ENCODE results near the gene ZNF273. TPM values are rescaled to one million over a fixed set of nuclear protein-coding genes. Genes with fewer than 3 reads are reported as not detected.
"Not testable (repeated sequence)": the region's sequence is repeated elsewhere in the genome, so short reads cannot be mapped to it uniquely, and the experiment has no call there.

ZNF273 gene
- total RNA-seq, 1 donor from 2014 or later: 15.4 TPM

- not testable (repeated sequence) for DNase-seq (ENCODE audit: low spot score)
Observed at GRCh38 chr7:64944667-64945502, 41.8 kb downstream of the ZNF273 start.

GRCh38 chr7:64945503-64946175, 42.6 kb downstream of the ZNF273 start:
- DNase-seq (ENCODE audit: low spot score): no peak

GRCh38 chr7:64946772-64947171, 43.7 kb downstream of the ZNF273 start:
- DNase-seq (ENCODE audit: low spot score): no peak

DNA sequence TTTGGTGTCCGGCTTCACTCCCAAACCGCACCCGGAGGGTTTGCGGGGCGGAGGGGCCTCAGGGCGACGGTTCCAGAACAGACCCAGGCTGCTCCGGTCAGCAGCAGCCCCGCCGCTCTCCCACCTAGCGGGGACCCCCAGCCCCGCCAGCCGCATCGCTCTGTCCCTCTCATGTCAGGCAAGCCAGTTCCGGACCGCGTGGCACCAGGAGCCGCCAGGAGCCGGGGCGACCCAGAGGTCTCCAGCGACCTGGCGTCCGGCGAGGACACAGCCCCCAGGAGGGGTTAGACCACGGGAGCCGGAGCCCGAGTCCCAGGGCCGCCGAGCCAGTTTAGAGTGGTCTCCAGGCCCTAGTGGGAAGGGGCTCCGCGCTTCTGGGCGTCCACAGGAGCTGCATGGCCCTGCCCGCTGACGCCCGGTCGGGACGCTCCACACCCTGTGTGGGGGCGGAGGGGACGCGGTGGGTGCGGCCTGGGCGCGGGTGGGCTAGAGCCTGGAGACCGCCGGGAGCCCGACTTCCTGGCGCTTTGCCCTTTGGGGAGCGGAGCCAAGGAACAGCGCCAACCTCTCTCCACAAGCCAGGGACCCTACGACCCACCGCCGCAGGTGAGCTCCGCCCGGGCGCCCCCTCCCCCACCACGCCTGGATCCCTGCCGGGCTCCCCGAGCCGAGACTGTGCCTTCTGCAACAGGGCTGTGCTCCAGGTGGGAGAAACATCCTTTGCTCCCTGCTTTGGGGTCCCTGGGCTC, 44.4 kb downstream of the ZNF273 start:
- DNase-seq (ENCODE audit: low spot score): no peak

DNA sequence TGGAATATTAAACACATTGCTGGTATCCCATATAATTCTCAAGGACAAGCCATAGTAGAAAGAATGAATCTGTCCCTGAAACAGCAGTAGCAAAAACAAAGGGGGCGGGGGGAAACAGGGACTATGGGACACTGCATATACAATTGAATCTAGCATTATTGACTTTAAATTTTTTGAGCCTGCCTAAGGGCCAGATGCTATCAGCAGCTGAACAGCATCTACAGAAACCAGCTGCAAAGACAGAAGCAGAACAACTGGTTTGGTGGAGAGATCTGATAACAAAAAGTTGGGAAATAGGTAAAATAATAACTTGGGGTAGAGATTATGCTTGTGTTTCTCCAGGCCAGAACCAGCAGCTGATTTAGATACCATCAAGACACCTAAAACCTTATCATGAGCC, 45.7 kb downstream of the ZNF273 start:
- DNase-seq (ENCODE audit: low spot score): peak; percentile 13

DNA sequence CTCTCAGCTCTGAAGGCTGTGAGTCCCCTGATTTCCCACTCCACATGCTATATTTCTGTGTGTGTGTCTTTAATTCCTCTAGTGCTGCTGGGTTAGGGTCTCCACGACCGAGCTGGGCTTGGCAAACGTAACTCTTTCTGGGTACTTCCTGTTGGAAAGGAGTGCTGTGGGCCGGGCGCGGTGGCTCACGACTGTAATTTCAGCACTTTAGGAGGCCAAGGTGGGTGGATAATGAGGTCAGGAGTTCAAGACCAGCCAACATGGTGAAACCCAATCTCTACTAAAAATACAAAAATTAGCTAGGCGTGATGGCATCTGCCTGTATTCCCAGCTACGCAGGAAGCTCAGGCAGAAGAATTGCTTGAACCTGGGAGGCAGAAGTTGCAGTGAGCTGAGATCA, 47.6 kb downstream of the ZNF273 start:
- not testable (repeated sequence) for DNase-seq (ENCODE audit: low spot score)

DNA sequence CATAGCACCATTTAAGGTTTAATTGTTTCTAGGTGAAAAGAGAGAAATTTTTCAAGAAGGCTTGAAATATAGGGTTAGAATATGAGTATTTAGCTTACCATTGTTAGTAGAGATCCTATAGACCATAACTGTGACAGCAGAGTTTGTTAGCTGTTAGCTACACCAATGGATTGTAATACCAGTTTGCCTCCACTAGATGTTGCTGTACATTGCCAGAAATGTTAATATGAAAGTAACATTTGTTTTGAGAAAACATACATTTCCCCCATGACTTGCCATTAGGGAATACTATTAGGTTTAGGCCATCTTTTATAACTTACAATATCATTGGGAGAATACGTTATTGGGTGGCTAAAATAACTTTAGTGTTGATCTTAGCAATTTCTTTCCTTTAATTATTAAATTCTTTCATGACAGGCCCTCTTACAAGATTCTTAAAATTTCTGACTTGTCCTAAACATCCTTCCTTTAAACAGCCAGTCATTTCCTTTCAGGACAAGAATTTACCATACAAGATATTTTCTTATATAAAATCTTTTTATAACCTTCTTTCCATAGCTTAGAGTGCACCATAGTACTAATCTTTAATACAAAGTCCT, 48.3 kb downstream of the ZNF273 start:
- peak; percentile 50 for DNase-seq (ENCODE audit: low spot score)

DNA sequence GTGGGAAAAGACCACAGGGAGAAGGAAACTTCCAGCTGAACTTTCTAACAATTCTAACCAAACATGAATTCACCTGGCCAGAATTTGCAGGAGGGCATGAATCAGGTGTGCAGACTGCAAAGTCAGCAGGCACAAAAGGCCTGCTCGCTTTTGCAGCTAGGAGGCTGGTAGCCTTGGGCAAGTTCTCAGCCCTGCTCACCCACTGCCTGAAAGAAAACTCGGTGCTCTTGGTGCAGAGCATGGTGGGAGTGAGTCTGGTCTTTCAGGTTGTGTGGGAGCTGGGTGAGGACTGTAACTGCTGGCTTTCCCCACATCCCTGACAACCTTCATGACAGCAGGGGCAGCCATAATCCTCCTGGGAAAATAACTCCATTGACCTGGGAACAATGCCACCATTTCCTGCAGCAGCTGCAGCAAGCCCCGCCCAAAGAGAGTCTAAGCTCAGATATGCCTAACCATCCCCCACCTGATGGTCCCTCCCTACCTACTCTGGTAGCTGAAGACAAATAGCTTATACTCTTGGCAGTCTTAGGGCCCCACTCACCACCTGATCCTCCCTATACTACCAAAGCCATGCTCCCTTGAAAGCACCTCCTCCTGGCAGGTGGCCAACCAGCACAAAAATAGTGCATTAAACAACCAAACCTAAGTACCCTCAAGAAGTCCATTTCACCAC, 56.1 kb downstream of the ZNF273 start:
- no peak for DNase-seq (ENCODE audit: low spot score)

DNA sequence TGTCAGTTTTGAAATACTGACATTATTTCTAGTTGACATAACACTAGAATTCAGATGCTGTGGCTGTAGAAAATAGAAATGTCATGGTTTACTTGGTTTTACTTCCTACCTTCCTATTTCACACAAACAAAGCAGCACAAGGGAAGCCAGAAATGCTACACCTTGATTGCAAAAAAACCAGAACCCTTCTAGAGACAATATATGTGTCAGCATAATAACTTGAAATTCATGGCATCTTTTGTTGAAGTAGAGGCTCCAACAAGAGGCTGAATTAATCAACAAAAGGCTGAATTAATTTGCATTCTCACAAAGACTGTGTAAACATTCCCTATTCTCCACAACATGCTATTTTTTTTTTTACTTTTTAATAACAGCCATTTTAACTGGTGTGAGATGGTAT, 62.5 kb downstream of the ZNF273 start:
- no peak for DNase-seq (ENCODE audit: low spot score)

- DNase-seq (ENCODE audit: low spot score): no peak
Observed at GRCh38 chr7:64978497-64979203, 75.6 kb downstream of the ZNF273 start.

Other genes with a start within 250 kb of the ZNF273 start
- 11.6 TPM for gene ZNF107, start 237.1 kb upstream of the ZNF273 start, total RNA-seq (ENCODE audit: insufficient read depth, low replicate concordance)
- 10.1 TPM for gene ZNF138, start 108.8 kb upstream of the ZNF273 start, total RNA-seq (ENCODE audit: insufficient read depth, low replicate concordance)
- 27.7 TPM for gene ZNF117, start 87.8 kb downstream of the ZNF273 start, total RNA-seq (ENCODE audit: insufficient read depth, low replicate concordance)
- 10.6 TPM for gene ERV3-1, start 103.4 kb downstream of the ZNF273 start, total RNA-seq (ENCODE audit: insufficient read depth, low replicate concordance)

All from umbilical cord (tissue), 2 donors.